IPS-11a (cell line): ENCODE measurements around the gene FGF10.

Experiments used
- H3K4me3 ChIP-seq: one replicate; pipeline ENCODE4 v1.5.1; 2013; ENCODE audit warnings: low read depth, low read length, control low read depth

Gene FGF10

GRCh38 chr5:44358421-44358820 lies 30.8 kb downstream of the FGF10 start:
- no peak overlapping the region for H3K4me3 ChIP-seq

GRCh38 chr5:44356231-44356630 lies 33.0 kb downstream of the FGF10 start:
- H3K4me3 ChIP-seq, result no peak overlapping the region

- no peak overlapping the region for H3K4me3 ChIP-seq
Measured at GRCh38 chr5:44345871-44346270, 43.3 kb downstream of the FGF10 start.

- H3K4me3 ChIP-seq, result no peak overlapping the region
Measured at GRCh38 chr5:44336708-44337107, 52.5 kb downstream of the FGF10 start.

- no peak overlapping the region for H3K4me3 ChIP-seq
Measured at GRCh38 chr5:44334622-44335021, 54.6 kb downstream of the FGF10 start.

- no peak overlapping the region for H3K4me3 ChIP-seq
Measured at GRCh38 chr5:44332285-44332971, 56.8 kb downstream of the FGF10 start.

GRCh38 chr5:44331471-44332050 lies 57.7 kb downstream of the FGF10 start:
- H3K4me3 ChIP-seq, result no peak overlapping the region

GRCh38 chr5:44329716-44330115 lies 59.5 kb downstream of the FGF10 start:
- no peak overlapping the region for H3K4me3 ChIP-seq

- H3K4me3 ChIP-seq, result no peak overlapping the region
Measured at GRCh38 chr5:44321144-44321725, 68.0 kb downstream of the FGF10 start.

GRCh38 chr5:44320188-44320587 lies 69.0 kb downstream of the FGF10 start:
- H3K4me3 ChIP-seq, result no peak overlapping the region

GRCh38 chr5:44318883-44319282 lies 70.3 kb downstream of the FGF10 start:
- H3K4me3 ChIP-seq, result no peak overlapping the region

GRCh38 chr5:44312374-44312773 lies 76.8 kb downstream of the FGF10 start:
- H3K4me3 ChIP-seq, result no peak overlapping the region

- H3K4me3 ChIP-seq, result no peak overlapping the region
Measured at GRCh38 chr5:44300551-44300950, 88.7 kb downstream of the FGF10 start.

GRCh38 chr5:44299394-44299793 lies 89.8 kb downstream of the FGF10 start:
- H3K4me3 ChIP-seq, result no peak overlapping the region

- H3K4me3 ChIP-seq, result no peak overlapping the region
Measured at GRCh38 chr5:44294516-44294915, 94.7 kb downstream of the FGF10 start.

- H3K4me3 ChIP-seq, result no peak overlapping the region
Measured at GRCh38 chr5:44292736-44293135, 96.5 kb downstream of the FGF10 start.

- no peak overlapping the region for H3K4me3 ChIP-seq
Measured at GRCh38 chr5:44278469-44278868, 110.8 kb downstream of the FGF10 start.

GRCh38 chr5:44275908-44276307 lies 113.3 kb downstream of the FGF10 start:
- H3K4me3 ChIP-seq, result no peak overlapping the region

GRCh38 chr5:44275329-44275728 lies 113.9 kb downstream of the FGF10 start:
- no peak overlapping the region for H3K4me3 ChIP-seq

- H3K4me3 ChIP-seq, result no peak overlapping the region
Measured at GRCh38 chr5:44267909-44268308, 121.3 kb downstream of the FGF10 start.

- H3K4me3 ChIP-seq, result no peak overlapping the region
Measured at GRCh38 chr5:44266882-44267576, 122.2 kb downstream of the FGF10 start.

- no peak overlapping the region for H3K4me3 ChIP-seq
Measured at GRCh38 chr5:44265713-44266112, 123.5 kb downstream of the FGF10 start.
